Spleen (tissue), 3 donors: ENCODE results near the gene U2AF2.

ENCODE experiments used
- POLR2A ChIP-seq, 3 donors: fragments of 450-650 bp; IDR thresholded peaks; one replicate each; pipeline ENCODE4 v1.5.1; 2017; ENCODE audit warnings: antibody characterized with exemption in 3 of 3, mild to moderate bottlenecking in 1 of 3
- POLR2AphosphoS5 ChIP-seq, 3 donors: sonication (generic); formaldehyde crosslinking; IDR thresholded peaks; one replicate each; pipeline ENCODE4 v1.5.1; 2017; ENCODE audit warnings: antibody characterized with exemption in 3 of 3

DNA sequence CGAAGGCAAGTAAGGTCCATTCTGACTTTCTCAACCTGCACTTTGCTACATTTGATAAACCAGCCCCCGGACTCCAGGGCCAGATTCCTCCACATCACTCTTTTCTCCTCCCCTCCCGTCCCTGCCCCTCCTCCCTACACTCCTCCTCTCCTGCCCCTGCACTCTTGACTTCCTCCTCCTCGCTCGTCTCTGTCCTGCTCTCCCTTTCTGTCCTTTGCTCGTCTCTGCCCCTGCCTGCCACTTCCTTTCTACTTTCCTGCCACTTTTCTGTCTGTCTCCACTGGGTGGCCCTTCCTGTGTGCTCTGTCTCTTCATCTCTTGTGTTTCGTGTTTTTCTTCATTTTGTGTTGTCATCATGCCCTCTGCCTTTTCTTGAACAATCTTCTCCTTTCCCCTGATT lies 7.0 kb downstream of the U2AF2 start:
- TF ChIP-seq POLR2A (IDR thresholded peaks at IDR 0.05) (no peak), POLR2AphosphoS5 (IDR thresholded peaks at IDR 0.05) (peak in 1 of 3 donors; percentile 12)
